HL-60/S4 treated with phorbol 12-myristate 13-acetate at 8.2 ng/mL for 4 days and 3 days (cell line): ENCODE results near the gene CHSY1.

ENCODE experiments used
- in situ Hi-C: fragments of 300-500 bp; cut with MboI; formaldehyde crosslinking; loops from 2 replicates; pipeline ENCODE4 v1.15.0; 2022; ENCODE audit warnings: low sequenced_read_pairs

Gene CHSY1

DNA sequence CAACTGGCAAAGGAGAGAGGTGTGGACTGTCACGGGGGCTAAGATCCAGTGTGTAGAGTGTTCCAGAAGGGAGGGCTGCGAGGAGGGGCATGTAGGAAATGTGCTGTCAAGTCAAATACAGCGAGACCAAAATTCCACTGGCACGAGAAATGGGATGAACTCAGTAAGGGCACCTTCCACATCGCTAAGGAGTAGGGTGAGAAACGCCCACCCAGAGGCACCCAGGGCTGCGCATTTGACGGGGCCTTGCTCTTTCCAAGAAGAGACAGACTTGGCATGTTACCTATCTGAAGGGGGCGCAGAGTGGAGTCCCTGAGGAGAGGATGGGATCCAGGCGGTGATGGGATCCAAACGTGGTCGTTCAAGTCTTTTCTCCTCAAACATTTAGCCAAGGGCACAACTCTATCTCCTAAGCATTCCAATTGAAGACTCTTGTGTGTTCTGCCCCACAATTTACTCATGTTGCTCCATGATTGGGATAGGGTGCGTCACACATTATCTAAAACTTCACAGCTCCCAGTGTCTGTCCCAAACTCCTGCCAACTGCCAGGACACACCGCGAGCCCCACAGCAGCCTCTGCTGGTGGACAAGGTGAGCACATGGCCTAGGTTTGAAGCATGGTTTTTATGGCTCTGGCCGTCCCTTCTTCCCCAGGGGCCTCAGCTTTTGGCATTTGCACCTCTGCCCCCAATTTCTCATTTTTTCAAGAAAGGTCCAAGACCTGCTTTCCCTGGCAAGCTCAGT lies 17.8 kb upstream of the CHSY1 start:
- in situ Hi-C loops = loop anchor here (10.0 to 25.0 kb wide), 3 partner anchors 182 to 657 kb away; partner anchors contain the start of genes ASB7, LINS1 and LRRK1

DNA sequence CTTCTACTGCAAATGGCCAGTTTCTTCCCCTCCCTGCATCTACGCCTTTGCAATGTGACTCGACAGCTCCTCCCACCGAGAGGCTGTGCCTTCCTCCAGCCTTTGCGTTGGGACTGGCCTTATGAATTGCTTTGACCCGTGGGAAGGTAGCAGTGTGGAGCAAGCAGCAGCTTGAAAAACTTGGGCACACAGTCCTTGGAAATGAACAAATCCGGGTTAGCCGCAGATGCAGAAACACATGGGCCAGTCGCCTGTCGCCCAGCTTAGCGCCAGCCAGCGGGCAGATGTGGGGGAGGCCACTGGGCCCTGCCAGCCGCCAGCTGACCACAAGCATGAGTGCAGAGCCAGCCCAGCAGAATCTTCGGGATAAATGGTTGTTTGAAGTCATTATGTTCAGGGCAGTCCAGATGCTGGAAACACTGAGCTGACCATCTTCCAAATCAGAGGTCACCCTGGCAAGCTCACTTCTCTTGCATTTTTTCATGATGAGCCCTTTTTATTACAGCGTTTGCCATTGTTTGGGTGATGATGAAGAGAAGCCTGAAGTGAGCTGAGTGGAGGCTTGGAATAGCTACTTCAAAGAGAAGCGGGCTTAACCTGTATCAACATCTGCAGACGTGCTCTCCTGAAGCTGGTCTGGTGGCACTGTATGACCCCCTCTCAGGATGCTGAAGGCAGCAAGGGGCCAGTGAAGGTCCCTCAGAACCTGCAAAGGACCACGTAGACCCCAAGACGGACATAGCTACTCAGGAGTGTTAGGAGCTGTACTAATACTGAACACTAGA lies 15.7 kb upstream of the CHSY1 start:
- in situ Hi-C loops = loop anchor here (10.0 to 25.0 kb wide), 3 partner anchors 180 to 655 kb away; partner anchors contain the start of genes ASB7, LINS1 and LRRK1

DNA sequence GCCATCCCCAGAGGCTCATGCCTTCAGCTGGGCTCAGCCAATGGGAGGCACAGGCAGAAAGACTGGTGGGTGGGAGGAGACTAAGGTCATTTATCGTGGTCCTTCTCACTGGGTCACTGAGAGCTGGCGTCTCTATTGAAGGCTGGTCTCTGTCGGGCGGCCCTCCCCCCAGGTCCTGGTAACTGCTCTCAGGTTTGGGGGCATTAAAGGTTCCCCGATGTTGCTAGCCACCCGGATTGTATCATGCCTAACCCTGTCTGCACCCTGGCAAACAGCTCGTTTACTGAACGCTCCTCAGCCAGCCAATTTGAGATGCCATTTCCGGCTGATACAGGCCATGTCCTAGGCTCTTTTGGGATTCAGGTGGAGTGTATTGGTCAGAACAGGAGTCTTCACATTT lies 14.9 kb upstream of the CHSY1 start:
- in situ Hi-C loops = loop anchor here (10.0 to 25.0 kb wide), 3 partner anchors 179 to 654 kb away; partner anchors contain the start of genes ASB7, LINS1 and LRRK1

DNA sequence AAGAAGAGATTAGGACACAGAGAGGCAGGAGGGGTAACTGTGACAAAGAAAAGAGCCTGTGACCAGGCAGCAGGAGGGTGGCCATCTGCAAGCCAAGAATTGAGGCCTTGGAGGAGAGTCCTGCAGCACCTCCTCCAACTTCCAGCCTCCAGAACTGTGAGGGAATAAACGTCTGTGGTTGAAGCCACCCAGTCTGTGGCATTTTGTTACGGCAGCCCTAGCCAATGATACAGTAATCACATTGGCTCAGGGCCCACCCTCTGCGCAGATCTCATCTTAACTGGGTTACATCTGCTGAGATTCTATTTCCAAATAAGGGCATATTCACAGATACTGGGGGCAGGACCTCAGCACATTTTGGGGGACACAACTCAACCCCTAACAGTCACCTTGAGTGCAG lies 14.2 kb upstream of the CHSY1 start:
- in situ Hi-C loops = loop anchor here (10.0 to 25.0 kb wide), 3 partner anchors 179 to 654 kb away; partner anchors contain the start of genes ASB7, LINS1 and LRRK1

DNA sequence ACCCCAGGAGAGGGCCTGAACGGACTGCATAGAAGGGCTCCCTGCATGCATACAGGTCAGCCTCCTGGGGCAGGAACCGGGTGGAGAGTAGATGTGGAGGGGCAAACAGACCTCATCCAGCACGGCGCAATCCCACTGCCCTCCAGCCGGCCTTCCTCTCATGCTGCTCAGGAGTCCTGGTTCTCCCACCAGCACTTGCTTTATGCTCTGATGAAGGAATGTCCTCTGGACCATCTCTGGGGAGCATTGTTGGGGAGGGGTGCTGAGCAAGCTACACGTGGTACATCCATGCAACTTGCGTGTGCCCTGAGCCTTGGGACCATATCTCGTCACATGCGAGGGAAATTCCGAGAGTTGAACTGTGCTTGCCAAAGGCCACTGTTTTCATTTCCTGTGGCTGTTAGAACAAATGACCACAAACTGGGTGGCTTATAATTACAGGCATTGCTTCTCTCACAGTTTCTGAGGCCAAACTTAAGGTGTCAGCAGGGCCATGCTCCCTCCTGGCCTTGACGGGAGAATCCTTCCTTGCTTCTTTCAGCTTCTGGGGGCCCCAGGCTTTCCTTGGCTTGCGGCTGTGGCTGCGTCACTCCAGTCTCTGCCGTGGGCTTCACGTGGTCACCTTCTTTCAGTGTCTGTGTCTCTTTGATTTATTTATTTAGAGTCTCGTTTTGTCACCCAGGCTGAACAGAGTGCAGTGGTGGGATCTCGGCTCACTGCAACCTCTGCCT lies 13.2 kb upstream of the CHSY1 start:
- in situ Hi-C loops = loop anchor here (5.0 to 25.0 kb wide), 4 partner anchors 178 to 653 kb away; partner anchors contain the start of genes ASB7, LINS1 and LRRK1

DNA sequence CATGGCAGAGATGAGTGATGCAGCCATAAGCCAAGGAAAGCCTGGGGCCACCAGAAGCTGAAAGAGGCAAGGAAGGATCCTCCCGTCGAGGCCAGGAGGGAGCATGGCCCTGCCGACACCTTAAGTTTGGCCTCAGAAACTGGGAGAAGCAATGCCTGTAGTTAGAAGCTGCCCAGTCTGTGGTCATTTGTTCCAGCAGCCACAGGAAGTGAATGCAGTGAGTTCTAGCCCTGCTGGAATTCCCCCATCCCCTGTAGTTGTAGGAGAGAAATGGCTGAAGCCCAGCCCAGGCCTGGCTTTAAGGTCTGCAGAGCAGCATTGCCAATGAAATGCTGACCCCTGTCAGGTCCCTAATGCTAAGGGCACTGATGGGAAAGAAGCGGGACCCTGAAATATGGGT lies 12.2 kb upstream of the CHSY1 start:
- in situ Hi-C loops = loop anchor here (5.0 to 25.0 kb wide), 4 partner anchors 177 to 652 kb away; partner anchors contain the start of genes ASB7, LINS1 and LRRK1

DNA sequence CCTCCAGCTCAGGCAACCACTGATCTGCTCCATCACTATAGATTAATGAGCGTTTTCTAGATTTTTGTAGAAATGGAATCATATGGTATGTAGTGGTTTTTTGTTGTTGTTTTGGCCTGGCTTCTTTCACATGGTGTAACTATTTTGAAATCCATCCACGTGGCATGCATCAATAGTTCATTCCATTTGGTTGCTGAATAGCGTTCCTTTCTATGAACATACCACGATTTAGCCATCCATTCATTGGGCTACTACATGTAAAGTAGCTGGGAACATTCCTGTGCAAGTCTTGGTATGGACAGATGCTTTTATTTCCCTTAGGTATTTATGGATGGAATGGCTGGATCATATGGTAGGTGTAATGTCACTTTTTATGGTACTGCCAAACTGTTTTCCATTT lies 10.7 kb upstream of the CHSY1 start:
- in situ Hi-C loops = loop anchor here (5.0 to 25.0 kb wide), 4 partner anchors 175 to 650 kb away; partner anchors contain the start of genes ASB7, LINS1 and LRRK1

DNA sequence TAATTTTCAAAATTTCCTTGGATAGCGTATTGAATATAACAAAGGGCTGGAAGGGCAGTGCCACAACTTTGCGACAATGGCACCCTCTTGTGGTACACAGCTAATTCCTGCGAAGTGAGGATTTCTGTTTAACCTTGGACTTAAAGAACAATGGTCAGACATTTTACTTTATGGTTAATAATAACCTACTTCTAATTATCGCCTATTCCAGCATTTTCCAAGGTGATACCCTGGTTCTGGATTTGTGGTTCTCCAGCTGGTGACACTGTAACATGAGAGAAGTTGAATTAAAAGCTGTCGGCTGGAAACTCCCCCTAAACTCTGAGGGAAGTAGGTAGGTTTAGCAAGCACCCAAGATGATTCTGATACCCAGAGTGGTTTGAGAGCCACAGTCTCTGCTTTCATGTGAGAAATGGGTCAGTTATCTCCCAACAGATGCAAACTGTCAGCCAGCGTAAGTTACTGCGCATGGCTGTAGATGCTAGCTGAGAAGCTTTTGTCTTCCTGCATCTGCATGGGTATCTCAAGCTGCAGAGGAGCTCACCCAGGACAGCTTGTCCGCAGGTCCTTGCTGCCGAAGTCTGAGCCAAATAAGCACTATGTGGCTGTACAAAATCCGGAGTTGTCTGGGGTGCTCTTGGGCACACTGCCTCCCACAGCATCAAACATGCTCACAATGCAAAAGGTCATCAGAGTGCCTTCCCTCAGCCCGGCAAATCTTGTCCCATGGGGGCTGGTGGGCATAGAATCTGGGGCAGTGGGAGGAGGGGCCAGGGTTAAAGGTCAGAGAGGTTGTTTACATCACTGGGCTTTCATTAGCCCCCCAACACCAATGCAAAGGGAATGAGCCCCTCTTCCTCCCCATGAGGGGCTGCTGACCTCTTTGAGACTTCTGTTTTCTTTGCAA lies 6.6 kb upstream of the CHSY1 start:
- in situ Hi-C loops = loop anchor here (25.0 kb wide), 2 partner anchors 171 to 646 kb away; partner anchors contain the start of genes ASB7 and LINS1

DNA sequence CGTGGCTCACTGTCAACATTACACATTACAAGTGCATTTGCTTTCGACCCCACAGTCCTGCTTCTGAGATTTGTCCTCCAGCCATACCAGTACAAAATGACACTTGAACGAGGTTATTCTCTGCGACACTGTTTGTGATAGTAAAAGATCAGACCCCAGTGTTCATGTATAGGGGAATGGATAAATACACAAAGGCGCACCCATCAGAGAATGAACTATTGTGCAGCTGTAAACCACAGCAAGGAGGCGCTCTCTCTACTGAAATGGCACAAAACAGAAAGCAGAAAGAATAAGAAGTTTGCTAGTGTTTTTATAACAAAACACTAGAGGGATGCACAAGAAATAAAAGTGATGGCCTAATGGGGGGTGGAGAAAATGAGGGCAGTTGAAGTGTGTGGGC lies 4.9 kb upstream of the CHSY1 start:
- in situ Hi-C loops = loop anchor here (25.0 kb wide), 2 partner anchors 169 to 644 kb away; partner anchors contain the start of genes ASB7 and LINS1

DNA sequence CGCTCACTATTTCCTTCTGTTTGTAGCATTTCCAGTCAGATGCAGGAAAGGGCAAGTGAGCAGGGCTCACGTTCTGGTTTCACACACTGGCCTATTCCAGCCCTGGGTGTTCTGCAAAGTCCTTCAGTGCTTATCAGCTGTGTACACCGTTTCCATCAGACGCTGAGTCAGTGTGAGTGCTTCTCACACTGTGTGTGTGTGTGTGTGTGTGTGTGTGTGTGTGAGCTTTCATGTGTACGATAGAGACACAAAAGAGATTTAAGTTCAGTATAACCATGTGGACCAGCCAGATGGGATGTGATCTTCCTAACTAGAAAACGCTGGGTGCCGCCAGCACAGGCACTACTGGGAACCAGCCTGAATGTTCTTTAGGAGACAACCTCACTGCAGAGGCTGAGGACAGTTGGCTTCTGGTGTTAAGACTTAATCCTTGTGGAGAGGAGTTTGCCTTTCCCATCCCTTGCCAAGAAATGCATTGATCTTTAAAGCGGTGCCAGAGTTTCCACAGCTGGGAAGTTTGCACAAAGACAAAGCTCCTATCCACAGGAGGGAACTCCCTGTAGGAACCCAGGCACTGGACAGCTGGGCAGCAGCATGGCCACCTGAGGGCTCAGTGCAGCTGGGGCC lies 3.9 kb upstream of the CHSY1 start:
- in situ Hi-C loops = loop anchor here (25.0 kb wide), 2 partner anchors 168 to 643 kb away; partner anchors contain the start of genes ASB7 and LINS1

DNA sequence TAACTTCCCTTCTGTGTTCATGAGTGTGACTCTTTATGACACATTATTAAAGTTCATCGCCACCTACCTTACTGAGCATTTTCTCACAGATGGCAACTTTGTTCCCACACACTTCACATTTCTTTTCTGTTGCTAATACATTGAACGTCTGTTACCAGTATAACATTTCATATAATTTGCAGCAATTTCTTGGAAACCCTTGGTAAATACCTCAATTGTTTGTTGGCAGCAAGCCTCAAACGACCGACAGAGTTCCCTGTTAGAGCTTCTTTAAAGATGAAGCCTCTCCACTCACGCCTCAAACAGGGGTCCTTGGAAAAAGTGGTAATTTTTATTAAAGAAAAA lies 3.2 kb upstream of the CHSY1 start:
- in situ Hi-C loops = loop anchor here (25.0 kb wide), 2 partner anchors 168 to 643 kb away; partner anchors contain the start of genes ASB7 and LINS1

DNA sequence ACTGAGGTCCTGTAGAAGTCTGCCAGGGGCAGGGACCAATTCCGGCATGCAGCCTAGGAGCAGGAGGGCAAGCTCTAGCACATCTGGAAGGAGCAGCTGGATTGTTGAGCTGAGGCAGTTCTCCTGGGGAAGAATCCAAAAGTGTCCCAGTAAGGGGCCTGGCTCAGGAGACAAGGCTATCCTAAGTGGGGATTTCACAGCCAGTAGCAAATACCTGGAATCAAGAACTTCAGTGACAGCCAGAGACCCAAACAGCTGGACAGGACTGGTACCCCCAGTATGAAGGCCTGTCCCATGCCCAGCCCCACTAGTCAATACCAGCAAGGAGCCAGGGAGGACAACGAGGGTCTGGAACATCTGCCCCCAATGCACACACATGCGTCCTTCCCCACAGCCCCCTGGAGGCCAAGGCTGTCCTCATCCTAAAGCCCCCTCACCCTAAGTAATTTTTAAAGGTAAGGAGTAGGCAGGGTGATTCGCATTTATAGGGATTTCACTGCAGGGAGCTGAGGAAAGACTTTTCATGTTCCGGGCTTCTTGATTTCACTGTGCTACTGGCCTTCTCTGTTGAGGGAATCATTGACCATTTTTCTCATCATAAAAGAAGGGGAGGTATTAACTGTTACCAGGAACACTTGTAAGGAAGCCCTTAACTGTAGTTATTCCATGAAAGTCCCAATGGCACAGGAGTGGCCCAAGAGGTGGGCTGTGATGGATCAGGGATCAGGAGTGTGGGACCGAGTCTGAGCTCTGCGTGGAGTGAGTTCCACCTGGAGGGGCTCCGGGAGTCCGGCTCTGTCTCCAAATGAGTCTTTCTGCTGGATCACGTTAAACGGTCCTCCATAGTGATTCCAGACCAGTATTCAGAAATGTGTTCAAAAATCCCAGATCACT lies 2.6 kb upstream of the CHSY1 start:
- in situ Hi-C loops = loop anchor here (25.0 kb wide), 2 partner anchors 167 to 642 kb away; partner anchors contain the start of genes ASB7 and LINS1

DNA sequence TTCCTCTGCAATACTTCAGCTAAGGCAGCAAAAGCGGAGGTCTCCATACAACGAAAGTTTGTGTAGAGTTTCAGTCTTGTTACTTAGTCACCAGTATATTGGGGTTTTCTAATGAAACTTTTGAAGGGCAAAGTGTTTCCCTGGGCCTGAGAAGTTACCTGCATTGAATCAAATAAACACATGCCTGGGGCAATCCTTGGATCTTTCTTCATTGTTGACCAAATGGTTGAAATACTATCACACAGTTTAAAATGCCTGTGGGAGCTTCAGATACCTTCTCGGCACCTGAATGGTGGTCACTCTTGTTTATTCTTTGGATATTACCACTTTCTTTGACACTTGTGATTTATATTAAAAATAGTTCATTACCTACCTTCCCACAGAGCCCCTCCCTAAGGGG lies 988 bp upstream of the CHSY1 start:
- in situ Hi-C loops = loop anchor here (25.0 kb wide), 2 partner anchors 166 to 641 kb away; partner anchors contain the start of genes ASB7 and LINS1

DNA sequence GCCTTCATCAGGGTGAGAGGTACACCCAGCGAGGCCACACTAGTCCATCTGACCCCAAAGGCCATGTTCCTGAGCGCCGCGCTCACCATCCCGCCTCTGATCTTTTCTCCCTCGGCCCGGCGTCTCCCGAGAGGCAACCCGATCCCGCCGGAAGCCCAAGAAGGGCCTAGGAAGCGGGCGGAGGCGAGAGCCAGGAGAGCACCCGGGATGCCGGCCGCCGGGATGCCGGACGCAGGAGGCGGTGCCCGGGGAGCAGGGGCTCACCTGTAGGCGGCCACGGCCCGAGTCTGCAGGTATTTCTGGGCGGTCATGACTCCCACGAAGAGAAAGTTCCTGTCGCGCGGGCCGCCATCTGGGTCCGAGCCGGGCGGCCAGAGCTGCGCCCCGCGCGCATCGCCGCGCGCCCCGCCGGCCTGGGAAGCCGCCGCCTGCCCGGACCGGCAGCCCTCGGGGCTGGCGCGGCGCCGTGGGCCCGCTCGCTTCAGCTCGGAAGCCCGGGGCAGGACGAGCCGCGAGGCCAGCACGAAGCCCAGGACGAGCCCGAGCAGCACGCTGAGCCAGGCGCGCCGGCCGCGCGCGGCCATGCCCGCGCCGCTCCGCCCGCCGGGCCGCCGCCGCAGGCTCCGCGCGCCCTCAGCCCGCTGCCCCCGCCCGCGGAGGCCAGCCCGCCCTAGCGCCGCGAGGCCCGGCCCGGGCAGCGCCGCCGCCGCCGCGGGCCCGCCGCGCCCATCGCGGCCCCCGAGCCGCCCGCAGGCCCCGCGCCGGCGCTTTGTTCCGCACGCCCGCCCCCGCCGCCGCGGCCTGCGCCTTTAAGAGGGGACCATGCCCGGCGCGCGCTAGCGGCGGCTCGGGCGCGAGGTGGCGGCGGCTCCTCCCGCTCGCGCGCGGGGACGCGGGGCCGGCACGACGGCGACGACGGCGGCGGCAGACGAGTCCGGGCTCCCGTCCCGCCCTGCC lies 697 bp downstream of the CHSY1 start:
- in situ Hi-C loops = loop anchor here (25.0 kb wide), 2 partner anchors 164 to 639 kb away; partner anchors contain the start of genes ASB7 and LINS1

DNA sequence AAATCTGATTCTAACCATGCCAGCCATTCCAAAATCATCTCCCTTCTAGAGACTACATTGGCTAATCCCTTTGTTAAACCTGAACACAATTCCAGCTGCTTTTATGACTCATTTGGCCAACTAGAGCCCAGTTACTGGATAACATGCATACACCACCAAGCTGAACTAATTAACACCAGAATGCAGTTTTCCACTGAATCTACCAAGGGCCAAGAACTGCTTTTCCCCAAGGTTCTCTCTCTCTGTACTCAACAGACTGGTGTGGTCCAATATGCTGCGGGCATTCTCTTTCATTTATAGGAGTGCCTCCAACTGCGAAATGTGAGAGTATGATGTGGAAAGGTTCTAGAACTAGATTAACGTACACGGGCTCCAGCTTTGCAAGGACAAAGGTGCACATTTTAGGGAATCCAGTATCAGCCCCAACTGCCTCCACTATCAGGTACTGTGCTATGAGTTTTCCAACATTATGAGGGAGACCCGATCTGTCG lies 1.5 kb downstream of the CHSY1 start:
- in situ Hi-C loops = loop anchor here (25.0 kb wide), 2 partner anchors 163 to 638 kb away; partner anchors contain the start of genes ASB7 and LINS1

DNA sequence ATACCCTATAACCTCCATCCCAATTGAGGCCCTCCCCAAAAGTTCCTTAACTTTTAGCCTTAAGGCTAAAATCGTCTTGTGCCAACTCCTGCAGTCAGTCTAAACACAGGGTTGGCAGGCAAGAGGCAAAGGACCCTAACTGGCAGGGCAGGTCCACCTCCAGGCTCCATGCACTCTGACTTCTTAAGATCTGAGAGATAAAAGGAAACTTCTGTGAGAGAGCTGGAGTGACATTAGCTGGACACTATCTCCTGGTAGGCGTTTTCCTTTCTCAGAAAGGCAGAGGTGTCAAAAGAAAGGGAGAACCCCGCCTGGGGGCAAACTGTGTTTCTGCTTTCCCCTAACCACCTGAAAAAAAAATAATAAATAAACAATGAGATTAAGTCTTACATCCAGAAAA lies 3.6 kb downstream of the CHSY1 start:
- in situ Hi-C loops = loop anchor here (10.0 kb wide), 1 partner anchor 73 kb away; no protein-coding TSS in a partner anchor
